ENCODE data around the gene HMGA1. TPM values are rescaled to one million over a fixed set of nuclear protein-coding genes. Genes with fewer than 3 reads are reported as not detected.

The HMGA1 gene
- total and polyA plus RNA-seq, 2 of the 13 experiments (the other 11 are each of a cell fraction or from before 2014, with no cell fraction given): 117 to 145 TPM

GRCh38 chr6:34237722-34238584, 1.3 kb downstream of the HMGA1 start (continued):
- TF ChIP-seq ZNF318 (CRISPR knock-in tag; IDR thresholded peaks at IDR 0.05) (peak; percentile 95; the same call in 1 of the 2 replicates), CENPX (CRISPR knock-in tag; IDR thresholded peaks at IDR 0.05) (peak; percentile 79; the same call in 1 of the 2 replicates), DRAP1 (CRISPR knock-in tag; IDR thresholded peaks at IDR 0.05) (no peak), ZC3H13 (CRISPR knock-in tag; IDR thresholded peaks at IDR 0.05) (peak; percentile 95), ZBTB34 (CRISPR knock-in tag; IDR thresholded peaks at IDR 0.05) (peak; percentile 81; the same call in 1 of the 2 replicates), ZNF879 (CRISPR knock-in tag; IDR thresholded peaks at IDR 0.05) (peak; percentile 94), ZNF564 (CRISPR knock-in tag; IDR thresholded peaks at IDR 0.05) (peak; percentile 98), XBP1 (CRISPR knock-in tag; IDR thresholded peaks at IDR 0.05) (no peak), ZNF264 (CRISPR knock-in tag; IDR thresholded peaks at IDR 0.05) (peak; percentile 89; the same call in 1 of the 2 replicates), NFKBIZ (CRISPR knock-in tag; IDR thresholded peaks at IDR 0.05) (no peak), SKI (IDR thresholded peaks at IDR 0.05; ENCODE audit: partially characterized antibody) (peak; percentile 18), RORA (CRISPR knock-in tag; IDR thresholded peaks at IDR 0.05) (no peak), ATF7-NPFF (CRISPR knock-in tag; IDR thresholded peaks at IDR 0.05; ENCODE audit: low read depth) (peak; percentile 100), PBX3 (CRISPR knock-in tag; IDR thresholded peaks at IDR 0.05; ENCODE audit: borderline replicate concordance) (peak; percentile 93), TEAD2 (CRISPR knock-in tag; IDR thresholded peaks at IDR 0.05) (peak; percentile 95)

Measured in HepG2 (cell line).